Prostate gland (tissue), 2 donors: ENCODE measurements around the gene POLR3G. TPM values are rescaled to one million over a fixed set of nuclear protein-coding genes. Genes with fewer than 3 reads are reported as not detected.

Source experiments
- DNase-seq: peaks from one replicate; pipeline ENCODE4 v3.0.0-alpha.2; 2019; ENCODE audit warnings: low spot score
- H3K27ac ChIP-seq, 2 donors: fragments of 200-600 bp; sonication (generic); 2 replicates each; pipeline ENCODE4 v1.5.1; 2017 to 2019
- H3K27me3 ChIP-seq: fragments of 200-600 bp; sonication (generic); replicated peaks from 2 replicates; pipeline ENCODE4 v1.5.1; 2019; ENCODE audit not compliant: insufficient read depth
- H3K36me3 ChIP-seq, 2 donors: fragments of 200-600 bp; sonication (generic); 1 replicate in 1 of 2; 2 replicates in 1 of 2; pipeline versions ENCODE4 v1.5.1 to v1.8.1; 2017 to 2019
- H3K4me1 ChIP-seq: fragments of 200-600 bp; sonication (generic); replicated peaks from 2 replicates; pipeline ENCODE4 v1.5.1; 2019
- H3K4me3 ChIP-seq, 2 donors: fragments of 200-600 bp; sonication (generic); 2 replicates each; pipeline ENCODE4 v1.5.1; 2017 to 2019
- H3K9me3 ChIP-seq: fragments of 200-600 bp; sonication (generic); 2 replicates; pipeline ENCODE4 v1.5.1; 2017
- CTCF ChIP-seq, 4 experiments: fragments of 200-600 bp in 2 of 4; fragments of 450-650 bp in 2 of 4; sonication (generic) in 2 of 4; IDR thresholded peaks; 1 replicate in 3 of 4; 2 replicates in 1 of 4; pipeline ENCODE4 v1.5.1; 2016 to 2019; ENCODE audit warnings: antibody characterized with exemption in 4 of 4, mild to moderate bottlenecking in 2 of 4, moderate library complexity in 2 of 4
- POLR2A ChIP-seq: fragments of 450-650 bp; IDR thresholded peaks from one replicate; pipeline ENCODE4 v1.6.1; 2016; ENCODE audit warnings: antibody characterized with exemption, mild to moderate bottlenecking
- POLR2AphosphoS5 ChIP-seq: sonication (generic); formaldehyde crosslinking; IDR thresholded peaks from one replicate; pipeline ENCODE4 v1.6.1; 2017; ENCODE audit warnings: antibody characterized with exemption
- WGBS: methylation state at CpG from one replicate; pipeline ENCODE4 v1.1.5; 2018; 5-methylcytosine and 5-hydroxymethylcytosine counted together
- intact Hi-C: fragments of 100-400 bp; cut with DNase I; formaldehyde crosslinking; loops from one replicate; pipeline ENCODE4 v1.14.2; 2022
- total RNA-seq, 2 donors: library from RNA; depleted of rRNA; stranded (reverse); fragments of >200 nt; gene quantifications; one replicate each; pipeline ENCODE4 v1.1.0, GENCODE V29; 2016

The POLR3G gene
- total RNA-seq, 2 donors from 2014 or later, result 0.18 to 6.4 TPM

GRCh38 chr5:90557871-90558270 lies 83.2 kb downstream of the POLR3G start:
- no peak overlapping the region for H3K27ac ChIP-seq
- intact Hi-C loops, result no loop called here
- no peak for DNase-seq
- no peaks in the 10 kb centered on the region for H3K4me1 ChIP-seq
- 19% methylated on average over 3 of the region's 3 CpGs for WGBS
- no peak for TF ChIP-seq POLR2AphosphoS5
- TF ChIP-seq CTCF (IDR thresholded peaks at IDR 0.05), result no peak
- no peak for TF ChIP-seq POLR2A
- H3K27me3 ChIP-seq, result no peaks in the 10 kb centered on the region
- no peaks in the 10 kb centered on the region for H3K36me3 ChIP-seq
- no peaks in the 10 kb centered on the region for H3K9me3 ChIP-seq
- peak overlapping the region; percentile 32 to 45 for H3K4me3 ChIP-seq

GRCh38 chr5:90558344-90559192 lies 83.9 kb downstream of the POLR3G start, which contains the start of gene ADGRV1:
Gene ADGRV1, plus strand, starts transcription at chr5:90558797. Its CDS starts 99 bp downstream, at chr5:90558896.
- TF ChIP-seq POLR2A (no peak), POLR2AphosphoS5 (peak; percentile 67)
- Histone ChIP-seq H3K4me3 (peak within 1 kb of the TSS; percentile 32 to 45), H3K4me1 (no peaks in the 10 kb centered on the region), H3K27me3 (no peaks in the 10 kb centered on the region), H3K9me3 (no peaks in the 10 kb centered on the region), H3K36me3 (no peaks in the 10 kb centered on the region), H3K27ac (peak within 1 kb of the TSS in 1 of 2 donors; percentile 12)
- intact Hi-C loops, result no loop called here
- DNase-seq, result peak; percentile 73
- WGBS, result 1% methylated on average over 59 of the region's 60 CpGs

GRCh38 chr5:90560771-90561170 lies 86.1 kb downstream of the POLR3G start:
- H3K4me3 ChIP-seq, result no peak overlapping the region
- no peak for TF ChIP-seq CTCF (IDR thresholded peaks at IDR 0.05)
- TF ChIP-seq POLR2A, result no peak
- TF ChIP-seq POLR2AphosphoS5, result no peak

GRCh38 chr5:90561766-90562165 lies 87.1 kb downstream of the POLR3G start:
- TF ChIP-seq POLR2AphosphoS5 (no peak), CTCF (IDR thresholded peaks at IDR 0.05) (no peak), POLR2A (no peak)
- Histone ChIP-seq H3K27me3 (no peaks in the 10 kb centered on the region), H3K36me3 (no peaks in the 10 kb centered on the region), H3K27ac (no peak overlapping the region), H3K4me1 (no peaks in the 10 kb centered on the region), H3K4me3 (no peak overlapping the region), H3K9me3 (no peaks in the 10 kb centered on the region)
- 45% methylated on average over 1 of the region's 1 CpG for WGBS
- no peak for DNase-seq
- intact Hi-C loops, result no loop called here

More at GRCh38 chr5:90560771-90561170, 86.1 kb downstream of the POLR3G start:
- WGBS, result 85% methylated on average over 2 of the region's 2 CpGs
- H3K9me3 ChIP-seq, result no peaks in the 10 kb centered on the region
- intact Hi-C loops, result no loop called here
- H3K27ac ChIP-seq, result no peak overlapping the region
- no peak for DNase-seq
- no peaks in the 10 kb centered on the region for H3K4me1 ChIP-seq
- H3K36me3 ChIP-seq, result no peaks in the 10 kb centered on the region
- no peaks in the 10 kb centered on the region for H3K27me3 ChIP-seq

DNA sequence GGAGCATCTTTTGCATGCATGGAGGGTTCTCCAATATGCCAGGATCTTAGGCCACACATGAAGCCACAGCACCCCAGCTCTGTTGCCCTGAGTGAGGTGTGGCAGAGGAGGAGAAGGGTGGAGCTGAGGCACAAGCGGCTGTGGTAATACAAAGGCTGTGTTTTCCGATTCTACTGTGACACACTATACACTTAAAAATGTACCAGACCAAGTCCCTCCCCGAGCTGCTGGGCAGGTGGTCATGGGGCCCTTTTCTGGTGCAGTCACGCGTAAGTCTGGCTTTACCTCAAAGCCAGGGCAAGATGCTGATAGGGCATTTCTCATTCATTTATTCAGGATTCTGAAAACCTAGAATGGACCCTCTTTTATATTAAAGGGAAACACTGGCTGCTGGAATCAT lies 87.7 kb downstream of the POLR3G start:
- H3K27ac ChIP-seq, result no peak overlapping the region

More for the DNA sequence above, 87.7 kb downstream of the POLR3G start:
- DNase-seq, result no peak
- H3K4me3 ChIP-seq, result no peak overlapping the region
- intact Hi-C loops, result no loop called here
- H3K27me3 ChIP-seq, result no peaks in the 10 kb centered on the region
- H3K36me3 ChIP-seq, result no peaks in the 10 kb centered on the region
- H3K4me1 ChIP-seq, result no peaks in the 10 kb centered on the region
- H3K9me3 ChIP-seq, result no peaks in the 10 kb centered on the region
- TF ChIP-seq POLR2AphosphoS5 (no peak), CTCF (IDR thresholded peaks at IDR 0.05) (no peak), POLR2A (no peak)
- WGBS, result 63% methylated on average over 5 of the region's 5 CpGs
